Stomach (tissue), 9 donors: ENCODE measurements around the gene ZIC4. TPM values are rescaled to one million over a fixed set of nuclear protein-coding genes. Genes with fewer than 3 reads are reported as not detected.

ENCODE experiments used
- DNase-seq, 2 donors: peaks; one replicate each; pipeline versions ENCODE4 v3.0.0 to v3.0.0-alpha.2; 2013 to 2019
- H3K27ac ChIP-seq, 5 donors: fragments of 200-600 bp in 4 of 5; sonication (generic) in 4 of 5; one replicate each; pipeline ENCODE4 v1.5.1; 2013 to 2019; ENCODE audit warnings: mild to moderate bottlenecking in 1 of 5, moderate library complexity in 1 of 5
- H3K27me3 ChIP-seq, 3 donors: fragments of 200-600 bp; sonication (generic); one replicate each; pipeline ENCODE4 v1.5.1; 2017 to 2019; ENCODE audit warnings: mixed run types in 1 of 3
- H3K36me3 ChIP-seq, 4 donors: fragments of 200-600 bp; sonication (generic); 1 replicate in 3 of 4; 2 replicates in 1 of 4; pipeline ENCODE4 v1.5.1; 2016 to 2019
- H3K4me1 ChIP-seq, 4 donors: fragments of 200-600 bp; sonication (generic); one replicate each; pipeline ENCODE4 v1.5.1; 2016 to 2019
- H3K4me3 ChIP-seq, 4 donors: fragments of 200-600 bp; sonication (generic) in 3 of 4; one replicate each; pipeline ENCODE4 v1.5.1; 2016 to 2019; ENCODE audit warnings: mild to moderate bottlenecking in 1 of 4
- H3K9me3 ChIP-seq, 4 donors: fragments of 200-600 bp; sonication (generic); one replicate each; pipeline ENCODE4 v1.5.1; 2016 to 2019
- CTCF ChIP-seq, 7 experiments: fragments of 450-650 bp in 4 of 7; fragments of 200-600 bp in 3 of 7; sonication (generic) in 3 of 7; IDR thresholded peaks; one replicate each; pipeline ENCODE4 v1.5.1; 2016 to 2019; ENCODE audit warnings: antibody characterized with exemption in 7 of 7, control low read depth in 2 of 7, mild to moderate bottlenecking in 1 of 7
- EP300 ChIP-seq: sonication (generic); formaldehyde crosslinking; IDR thresholded peaks from one replicate; pipeline ENCODE4 v1.6.1; 2017; ENCODE audit warnings: antibody characterized with exemption
- POLR2A ChIP-seq, 4 donors: fragments of 450-650 bp; IDR thresholded peaks; one replicate each; pipeline ENCODE4 v1.6.1; 2016; ENCODE audit warnings: antibody characterized with exemption in 4 of 4, control low read depth in 2 of 4, mild to moderate bottlenecking in 1 of 4, moderate library complexity in 1 of 4
- POLR2AphosphoS5 ChIP-seq, 3 donors: sonication (generic); formaldehyde crosslinking; IDR thresholded peaks; one replicate each; pipeline ENCODE4 v1.6.1; 2016; ENCODE audit warnings: antibody characterized with exemption in 3 of 3
- WGBS, 5 donors: extraction: QIAGEN DNeasy Blood & Tissue Kit in 3 of 5; methylation state at CpG; one replicate each; pipeline versions ENCODE4 v1.1.5 to v1.1.7; 2013 to 2018; 5-methylcytosine and 5-hydroxymethylcytosine counted together
- intact Hi-C: fragments of 100-400 bp; cut with DNase I; formaldehyde crosslinking; loops from one replicate; pipeline ENCODE4 v1.15.1; 2023; ENCODE audit warnings: low total_unique reads
- polyA plus RNA-seq, 3 donors: library from polyadenylated mRNA; stranded (reverse); fragments of 200-250 nt; gene quantifications; one replicate each; pipeline ENCODE4 v1.2.3, GENCODE V29; 2013
- total RNA-seq, 5 donors: library from RNA; depleted of rRNA; stranded (reverse); fragments of >200 nt; gene quantifications; one replicate each; pipeline versions ENCODE4 v1.1.0 to v1.2.3, GENCODE V29; 2014 to 2016
- donor health status: healthy with polysubstance abuse.
- donor health status: Bipolar disorder and iron deficiency.
- donor health status: healthy.

The ZIC4 gene
- total and polyA plus RNA-seq, 8 donors, result not detected

- H3K4me3 ChIP-seq, result no peak overlapping the region
- intact Hi-C loops, result no loop called here
- no peaks in the 10 kb centered on the region for H3K36me3 ChIP-seq
- 10 to 18% (median 12%) methylated on average over 19 of the region's 19 CpGs for WGBS, 5 donors
- H3K27me3 ChIP-seq, result peaks cover 22 to 96% (median 73%) of the 10 kb centered on the region in 3 donors
- no peak for DNase-seq
- H3K4me1 ChIP-seq, result peaks cover 0 to 5% (median 0%) of the 10 kb centered on the region in 4 donors
- no peak for TF ChIP-seq CTCF (IDR thresholded peaks at IDR 0.05)
- TF ChIP-seq POLR2A (IDR thresholded peaks at IDR 0.05), result no peak
- TF ChIP-seq POLR2AphosphoS5 (IDR thresholded peaks at IDR 0.05), result no peak
- no peak for TF ChIP-seq EP300
- H3K27ac ChIP-seq, result no peak overlapping the region
- peaks cover 0 to 5% (median 0%) of the 10 kb centered on the region in 4 donors for H3K9me3 ChIP-seq
These were observed 36.0 kb downstream of the ZIC4 start for GRCh38 chr3:147370349-147370748.

DNA sequence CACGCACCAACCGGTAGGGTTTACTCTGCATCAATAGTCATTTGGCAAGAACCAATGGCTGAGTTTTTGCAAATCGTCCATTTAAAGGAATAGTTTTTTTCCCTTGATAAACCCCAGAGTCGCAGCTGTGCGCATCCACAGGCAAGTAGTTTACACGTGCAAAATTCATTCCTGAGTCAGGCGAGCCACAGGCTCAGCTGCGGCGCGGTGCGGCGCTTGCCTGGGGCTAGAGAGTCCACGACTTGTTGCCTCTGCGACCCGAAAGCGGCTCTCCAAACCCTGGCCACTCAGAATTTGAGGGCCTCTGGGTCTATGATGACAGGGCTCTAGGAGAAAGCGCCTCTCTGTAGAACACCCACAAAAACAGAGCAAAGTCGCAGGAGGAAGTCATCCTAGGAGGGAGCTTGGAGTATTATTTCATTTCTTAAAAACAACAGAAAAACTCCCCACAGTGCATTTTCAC lies 36.7 kb downstream of the ZIC4 start:
- H3K4me1 ChIP-seq, result peaks cover 0 to 5% (median 0%) of the 10 kb centered on the region in 4 donors
- 6 to 9% (median 7%) methylated on average over 13 to 18 of the region's 18 CpGs for WGBS, 5 donors
- peaks cover 0 to 5% (median 0%) of the 10 kb centered on the region in 4 donors for H3K9me3 ChIP-seq
- intact Hi-C loops, result no loop called here
- H3K36me3 ChIP-seq, result no peaks in the 10 kb centered on the region
- H3K4me3 ChIP-seq, result no peak overlapping the region
- H3K27me3 ChIP-seq, result peaks cover 22 to 96% (median 75%) of the 10 kb centered on the region in 3 donors
- H3K27ac ChIP-seq, result no peak overlapping the region
- no peak for TF ChIP-seq POLR2AphosphoS5 (IDR thresholded peaks at IDR 0.05)
- no peak for TF ChIP-seq EP300
- no peak for TF ChIP-seq POLR2A (IDR thresholded peaks at IDR 0.05)
- no peak for TF ChIP-seq CTCF (IDR thresholded peaks at IDR 0.05)
- DNase-seq, result no peak

- Histone ChIP-seq H3K4me3 (no peak overlapping the region), H3K27ac (no peak overlapping the region), H3K27me3 (peaks cover 22 to 96% (median 78%) of the 10 kb centered on the region in 3 donors), H3K36me3 (no peaks in the 10 kb centered on the region), H3K4me1 (peaks cover 0 to 5% (median 0%) of the 10 kb centered on the region in 4 donors), H3K9me3 (peaks cover 0 to 5% (median 0%) of the 10 kb centered on the region in 4 donors)
- DNase-seq, result no peak
- intact Hi-C loops, result no loop called here
- no peak for TF ChIP-seq POLR2AphosphoS5 (IDR thresholded peaks at IDR 0.05)
- TF ChIP-seq POLR2A (IDR thresholded peaks at IDR 0.05), result no peak
- TF ChIP-seq CTCF (IDR thresholded peaks at IDR 0.05), result no peak
- no peak for TF ChIP-seq EP300
- WGBS, 5 donors, result 8 to 11% (median 9%) methylated on average over 13 of the region's 13 CpGs
These were observed 37.1 kb downstream of the ZIC4 start for GRCh38 chr3:147369231-147369630.

- TF ChIP-seq CTCF (IDR thresholded peaks at IDR 0.05) (no peak), POLR2A (IDR thresholded peaks at IDR 0.05) (no peak), POLR2AphosphoS5 (IDR thresholded peaks at IDR 0.05) (no peak), EP300 (no peak)
- Histone ChIP-seq H3K36me3 (no peaks in the 10 kb centered on the region), H3K27ac (no peak overlapping the region), H3K4me3 (no peak overlapping the region), H3K27me3 (peaks cover 22 to 96% (median 74%) of the 10 kb centered on the region in 3 donors), H3K9me3 (peaks cover 0 to 5% (median 0%) of the 10 kb centered on the region in 4 donors), H3K4me1 (peaks cover 0 to 5% (median 0%) of the 10 kb centered on the region in 4 donors)
- DNase-seq, result no peak
- intact Hi-C loops, result no loop called here
- 3 to 7% (median 5%) methylated on average over 16 of the region's 16 CpGs for WGBS, 5 donors
These were observed 37.7 kb downstream of the ZIC4 start for GRCh38 chr3:147368561-147369221.
